Fibroblast of lung (primary cell): ENCODE data around the gene ADORA1. TPM values are rescaled to one million over a fixed set of nuclear protein-coding genes. Genes with fewer than 3 reads are reported as not detected.

Source experiments
- DNase-seq, 2 donors: peaks; one replicate each; pipeline versions ENCODE4 v3.0.0 to v3.0.0-alpha.2; 2010; ENCODE audit warnings: low read depth in 2 of 2
- H2AFZ ChIP-seq: 2 replicates; pipeline ENCODE4 v1.5.1; 2012; ENCODE audit warnings: low read length, control low read depth, inconsistent platforms
- H3K27ac ChIP-seq: 2 replicates; pipeline ENCODE4 v1.5.1; 2011; ENCODE audit warnings: low read length, control low read depth; ENCODE audit not compliant: insufficient read depth
- H3K27me3 ChIP-seq: 2 replicates; pipeline ENCODE4 v1.5.1; 2011; ENCODE audit warnings: mild to moderate bottlenecking, low read length; ENCODE audit not compliant: control insufficient read depth, insufficient read depth
- H3K36me3 ChIP-seq: 2 replicates; pipeline ENCODE4 v1.5.1; 2011; ENCODE audit warnings: low read length; ENCODE audit not compliant: control insufficient read depth, insufficient read depth
- H3K4me1 ChIP-seq: 2 replicates; pipeline ENCODE4 v1.5.1; 2011; ENCODE audit warnings: low read length; ENCODE audit not compliant: control insufficient read depth, insufficient read depth; ENCODE audit errors: extremely low read depth
- H3K4me2 ChIP-seq: 2 replicates; pipeline ENCODE4 v1.5.1; 2011; ENCODE audit warnings: low read length, control low read depth; ENCODE audit not compliant: insufficient read depth; ENCODE audit errors: extremely low read depth
- H3K4me3 ChIP-seq, 4 experiments: fragments of 200-600 bp in 1 of 4; sonication (generic) in 1 of 4; replicated peaks in 1 of 4; 2 replicates each; pipeline ENCODE4 v1.5.1; 2011 to 2016; ENCODE audit warnings: low read length in 4 of 4, low read depth in 3 of 4, mild to moderate bottlenecking in 3 of 4, control low read depth in 2 of 4, inconsistent platforms in 1 of 4, mixed read lengths in 1 of 4; ENCODE audit not compliant: insufficient read depth in 1 of 4; ENCODE audit errors: control extremely low read depth in 1 of 4
- H3K79me2 ChIP-seq: 2 replicates; pipeline ENCODE4 v1.5.1; 2012; ENCODE audit warnings: mild to moderate bottlenecking, low read length, inconsistent platforms; ENCODE audit not compliant: control insufficient read depth, insufficient read depth
- H3K9ac ChIP-seq: 2 replicates; pipeline ENCODE4 v1.5.1; 2011; ENCODE audit warnings: mild to moderate bottlenecking, low read length, control low read depth; ENCODE audit not compliant: insufficient read depth
- H3K9me3 ChIP-seq: 2 replicates; pipeline ENCODE4 v1.5.1; 2012; ENCODE audit warnings: low read depth, low read length; ENCODE audit not compliant: control insufficient read depth, insufficient read depth
- H4K20me1 ChIP-seq: 2 replicates; pipeline ENCODE4 v1.5.1; 2011; ENCODE audit warnings: low read length; ENCODE audit not compliant: control insufficient read depth, insufficient read depth; ENCODE audit errors: extremely low read depth
- EZH2 ChIP-seq: IDR thresholded peaks from 2 replicates; pipeline ENCODE4 v1.5.1; 2012; ENCODE audit warnings: low read length, control low read depth, mild to moderate bottlenecking; ENCODE audit errors: missing control alignments
- polyA plus RNA-seq, 2 donors: library from polyadenylated mRNA; depleted of rRNA in 1 of 2; stranded (reverse) in 1 of 2; unstranded in 1 of 2; fragments of >200 nt; gene quantifications; 2 replicates each; pipeline ENCODE4 v1.2.1, GENCODE V29; 2011 to 2012; ENCODE audit warnings: missing spikeins in 1 of 2
- total RNA-seq: library from RNA; depleted of rRNA; stranded (reverse); fragments of >200 nt; gene quantifications from 2 replicates; pipeline ENCODE4 v1.2.1, GENCODE V29; 2014
- TF ChIP-seq, protein P1 (sequence below), 2 donors: IDR thresholded peaks in 1 of 2; conservative IDR thresholded peaks in 1 of 2; 1 replicate in 1 of 2; 2 replicates in 1 of 2; pipeline ENCODE4 v1.5.1; 2011 to 2012; ENCODE audit warnings: low read length in 2 of 2, control low read depth in 1 of 2, inconsistent platforms in 1 of 2, low read depth in 1 of 2, mild to moderate bottlenecking in 1 of 2

Gene ADORA1
- total and polyA plus RNA-seq, 2 donors (not counting 1 experiment from before 2014, with no cell fraction given): 1.5 to 6.1 TPM

DNA sequence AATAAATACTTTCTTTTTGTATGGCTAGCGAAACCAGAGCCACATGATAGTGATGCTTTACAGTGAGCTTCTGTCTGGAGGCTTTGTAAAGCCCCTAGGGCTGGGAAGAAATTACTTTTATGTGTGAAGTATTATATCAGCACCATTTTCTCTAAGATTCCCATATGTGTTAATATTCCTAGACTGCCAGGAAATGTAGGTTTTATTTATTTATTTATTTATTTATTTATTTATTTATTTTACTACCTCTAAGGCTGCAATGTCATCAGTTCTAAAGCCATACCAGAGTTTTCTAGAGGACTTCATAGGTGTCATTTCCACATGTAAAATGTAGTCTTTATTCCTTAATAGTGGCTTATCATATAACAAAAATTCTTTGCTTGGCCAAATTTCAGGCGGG lies 63.4 kb downstream of the ADORA1 start:
- Histone ChIP-seq H2AFZ (no peak overlapping the region), H3K4me2 (no peak overlapping the region), H3K36me3 (no peaks in the 10 kb centered on the region), H3K9me3 (no peaks in the 10 kb centered on the region), H4K20me1 (no peaks in the 10 kb centered on the region), H3K9ac (no peak overlapping the region), H3K27me3 (no peaks in the 10 kb centered on the region), H3K27ac (no peak overlapping the region), H3K4me3 (no peak overlapping the region), H3K4me1 (peaks cover under 1% of the 10 kb centered on the region), H3K79me2 (no peaks in the 10 kb centered on the region)
- DNase-seq: no peak
- TF ChIP-seq EZH2: no peak
- TF ChIP-seq, protein P1, sequence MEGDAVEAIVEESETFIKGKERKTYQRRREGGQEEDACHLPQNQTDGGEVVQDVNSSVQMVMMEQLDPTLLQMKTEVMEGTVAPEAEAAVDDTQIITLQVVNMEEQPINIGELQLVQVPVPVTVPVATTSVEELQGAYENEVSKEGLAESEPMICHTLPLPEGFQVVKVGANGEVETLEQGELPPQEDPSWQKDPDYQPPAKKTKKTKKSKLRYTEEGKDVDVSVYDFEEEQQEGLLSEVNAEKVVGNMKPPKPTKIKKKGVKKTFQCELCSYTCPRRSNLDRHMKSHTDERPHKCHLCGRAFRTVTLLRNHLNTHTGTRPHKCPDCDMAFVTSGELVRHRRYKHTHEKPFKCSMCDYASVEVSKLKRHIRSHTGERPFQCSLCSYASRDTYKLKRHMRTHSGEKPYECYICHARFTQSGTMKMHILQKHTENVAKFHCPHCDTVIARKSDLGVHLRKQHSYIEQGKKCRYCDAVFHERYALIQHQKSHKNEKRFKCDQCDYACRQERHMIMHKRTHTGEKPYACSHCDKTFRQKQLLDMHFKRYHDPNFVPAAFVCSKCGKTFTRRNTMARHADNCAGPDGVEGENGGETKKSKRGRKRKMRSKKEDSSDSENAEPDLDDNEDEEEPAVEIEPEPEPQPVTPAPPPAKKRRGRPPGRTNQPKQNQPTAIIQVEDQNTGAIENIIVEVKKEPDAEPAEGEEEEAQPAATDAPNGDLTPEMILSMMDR (conservative IDR thresholded peaks at IDR 0.05 in 1 of 2, IDR thresholded peaks at IDR 0.05 in 1 of 2; ENCODE audit: low read depth in 1 of 2, low read length in 2 of 2): no peak

- Histone ChIP-seq H3K27ac (no peak overlapping the region), H3K9ac (no peak overlapping the region), H2AFZ (no peak overlapping the region), H4K20me1 (no peaks in the 10 kb centered on the region), H3K9me3 (no peaks in the 10 kb centered on the region), H3K4me2 (no peak overlapping the region), H3K4me3 (no peak overlapping the region), H3K27me3 (no peaks in the 10 kb centered on the region), H3K4me1 (peaks cover 29% of the 10 kb centered on the region), H3K36me3 (no peaks in the 10 kb centered on the region), H3K79me2 (no peaks in the 10 kb centered on the region)
- no peak for TF ChIP-seq EZH2
- TF ChIP-seq, protein P1 (conservative IDR thresholded peaks at IDR 0.05 in 1 of 2, IDR thresholded peaks at IDR 0.05 in 1 of 2; ENCODE audit: low read depth in 1 of 2, low read length in 2 of 2): no peak
- DNase-seq: peak in 1 of 2 donors; percentile 42
These were observed 68.8 kb downstream of the ADORA1 start for GRCh38 chr1:203196371-203196770.

DNA sequence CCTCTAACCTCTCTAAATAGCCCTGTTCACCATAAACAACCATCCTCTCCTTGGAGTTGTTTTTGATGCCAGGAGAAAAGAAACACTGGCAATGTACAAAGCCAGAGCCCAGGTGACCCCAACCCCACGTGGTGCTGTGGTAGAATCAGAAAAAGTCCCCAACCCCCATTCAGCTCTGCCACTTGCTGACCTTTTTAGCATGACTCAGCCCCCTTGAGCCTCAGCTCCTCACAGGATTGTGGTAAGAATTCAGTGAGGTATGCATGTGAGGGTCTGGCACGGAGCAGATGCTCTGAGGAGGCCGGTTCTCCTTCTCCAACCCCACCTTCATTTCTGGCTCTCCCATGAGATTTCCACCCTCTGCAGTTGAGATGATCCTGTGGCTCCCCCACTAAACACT lies 70.1 kb downstream of the ADORA1 start:
- no peaks in the 10 kb centered on the region for H3K36me3 ChIP-seq
- H2AFZ ChIP-seq: no peak overlapping the region
- no peak overlapping the region for H3K4me3 ChIP-seq
- no peaks in the 10 kb centered on the region for H4K20me1 ChIP-seq
- no peaks in the 10 kb centered on the region for H3K27me3 ChIP-seq
- no peaks in the 10 kb centered on the region for H3K79me2 ChIP-seq
- H3K4me2 ChIP-seq: no peak overlapping the region
- no peak for TF ChIP-seq EZH2
- TF ChIP-seq, protein P1 (conservative IDR thresholded peaks at IDR 0.05 in 1 of 2, IDR thresholded peaks at IDR 0.05 in 1 of 2; ENCODE audit: low read depth in 1 of 2, low read length in 2 of 2): no peak
- peak; percentile 66 to 94 for DNase-seq
- H3K9me3 ChIP-seq: no peaks in the 10 kb centered on the region
- no peak overlapping the region for H3K9ac ChIP-seq
- no peak overlapping the region for H3K27ac ChIP-seq
- H3K4me1 ChIP-seq: peaks cover 30% of the 10 kb centered on the region
